GM21576 (cell line): ENCODE measurements around the gene ZMYND8.
"Not testable (repeated sequence)": the region's sequence is repeated elsewhere in the genome, so short reads cannot be mapped to it uniquely, and the experiment has no call there.

Experiments
- ATAC-seq: cut with Tn5 transposase; IDR thresholded peaks from one replicate; pipeline ENCODE4 v1.9.1; 2021; ENCODE audit warnings: mild to moderate bottlenecking, moderate library complexity; ENCODE audit not compliant: unreplicated experiment

Gene ZMYND8

GRCh38 chr20:47314647-47315338, 41.7 kb downstream of the ZMYND8 start:
- ATAC-seq = no peak

- ATAC-seq = no peak
Observed at GRCh38 chr20:47311967-47312681, 44.4 kb downstream of the ZMYND8 start.

- no peak for ATAC-seq
Observed at GRCh38 chr20:47311211-47311610, 45.3 kb downstream of the ZMYND8 start.

GRCh38 chr20:47310729-47311128, 45.8 kb downstream of the ZMYND8 start:
- no peak for ATAC-seq

- ATAC-seq = no peak
Observed at GRCh38 chr20:47309806-47310426, 46.6 kb downstream of the ZMYND8 start.

- ATAC-seq = no peak
Observed at GRCh38 chr20:47309394-47309793, 47.1 kb downstream of the ZMYND8 start.

GRCh38 chr20:47307569-47307968, 48.9 kb downstream of the ZMYND8 start:
- ATAC-seq = not testable (repeated sequence)

- no peak for ATAC-seq
Observed at GRCh38 chr20:47306755-47307370, 49.6 kb downstream of the ZMYND8 start.

- ATAC-seq = no peak
Observed at GRCh38 chr20:47306095-47306494, 50.4 kb downstream of the ZMYND8 start.

- no peak for ATAC-seq
Observed at GRCh38 chr20:47305667-47306066, 50.8 kb downstream of the ZMYND8 start.

GRCh38 chr20:47304287-47304686, 52.2 kb downstream of the ZMYND8 start:
- no peak for ATAC-seq

- ATAC-seq = no peak
Observed at GRCh38 chr20:47303736-47304135, 52.8 kb downstream of the ZMYND8 start.

GRCh38 chr20:47300071-47300470, 56.4 kb downstream of the ZMYND8 start:
- no peak for ATAC-seq

GRCh38 chr20:47298624-47299023, 57.9 kb downstream of the ZMYND8 start:
- no peak for ATAC-seq

- no peak for ATAC-seq
Observed at GRCh38 chr20:47297746-47298145, 58.8 kb downstream of the ZMYND8 start.

- no peak for ATAC-seq
Observed at GRCh38 chr20:47296950-47297349, 59.5 kb downstream of the ZMYND8 start.

GRCh38 chr20:47295921-47296426, 60.5 kb downstream of the ZMYND8 start:
- ATAC-seq = no peak

GRCh38 chr20:47295129-47295813, 61.2 kb downstream of the ZMYND8 start:
- ATAC-seq = no peak

GRCh38 chr20:47293631-47294030, 62.9 kb downstream of the ZMYND8 start:
- no peak for ATAC-seq

- ATAC-seq = no peak
Observed at GRCh38 chr20:47292581-47292980, 63.9 kb downstream of the ZMYND8 start.
